BJ (cell line): ENCODE measurements around the gene GUCY2F. TPM values are rescaled to one million over a fixed set of nuclear protein-coding genes. Genes with fewer than 3 reads are reported as not detected.

Experiments
- CTCF ChIA-PET: fragments of 350-600 bp; formaldehyde crosslinking; extraction: SDS; loops from one replicate; lab custom pipeline; 2021; ENCODE audit warnings: antibody characterized with exemption, inconsistent platforms; lab: Yijun Ruan, JAX
- POLR2A ChIA-PET: fragments of 300-600 bp; sonication (Branson Sonifier 250); formaldehyde crosslinking; extraction: SDS; loops from one replicate; lab custom pipeline; 2021; ENCODE audit warnings: antibody characterized with exemption; lab: Charles Lee
- DNase-seq: peaks from one replicate; pipeline ENCODE4 v3.0.0-alpha.2; 2011; ENCODE audit warnings: low read depth
- H3K27me3 ChIP-seq: 2 replicates; pipeline ENCODE4 v1.6.0; 2011; ENCODE audit warnings: low read length; ENCODE audit not compliant: control insufficient read depth, insufficient read depth
- H3K36me3 ChIP-seq: 2 replicates; pipeline ENCODE4 v1.5.1; 2011; ENCODE audit warnings: low read length; ENCODE audit not compliant: control insufficient read depth, insufficient read depth
- H3K4me3 ChIP-seq: 2 replicates; pipeline ENCODE4 v1.5.1; 2011; ENCODE audit warnings: low read depth, mild to moderate bottlenecking, control low read depth, low read length
- CTCF ChIP-seq: IDR thresholded peaks from 2 replicates; pipeline ENCODE4 v1.5.1; 2011; ENCODE audit warnings: low read depth, mild to moderate bottlenecking, control low read depth, inconsistent platforms, low read length, moderate library complexity; ENCODE audit not compliant: insufficient read depth
- polyA plus RNA-seq: library from polyadenylated mRNA; depleted of rRNA; stranded (reverse); fragments of >200 nt; gene quantifications from 2 replicates; pipeline ENCODE4 v1.2.3, GENCODE V29; 2011

GUCY2F gene
- polyA plus RNA-seq, 1 experiment: not detected

GRCh38 chrX:109398833-109399232 is 83.1 kb downstream of the GUCY2F start:
- no peak overlapping the region for H3K4me3 ChIP-seq
- no peak for TF ChIP-seq CTCF
- no peaks in the 10 kb centered on the region for H3K27me3 ChIP-seq
- ChIA-PET CTCF (no interaction called here), POLR2A (no interaction called here)
- no peaks in the 10 kb centered on the region for H3K36me3 ChIP-seq
- no peak for DNase-seq

- H3K27me3 ChIP-seq: no peaks in the 10 kb centered on the region
- H3K36me3 ChIP-seq: no peaks in the 10 kb centered on the region
- H3K4me3 ChIP-seq: no peak overlapping the region
- no peak for DNase-seq
- TF ChIP-seq CTCF: no peak
- POLR2A ChIA-PET: no interaction called here
- CTCF ChIA-PET: no interaction called here
These were observed 83.8 kb downstream of the GUCY2F start for GRCh38 chrX:109398061-109398460.

- Histone ChIP-seq H3K4me3 (no peak overlapping the region), H3K27me3 (no peaks in the 10 kb centered on the region), H3K36me3 (no peaks in the 10 kb centered on the region)
- CTCF ChIA-PET: no interaction called here
- POLR2A ChIA-PET: no interaction called here
- no peak for DNase-seq
- no peak for TF ChIP-seq CTCF
These were observed 88.0 kb downstream of the GUCY2F start for GRCh38 chrX:109393859-109394258.

- TF ChIP-seq CTCF: no peak
- Histone ChIP-seq H3K27me3 (no peaks in the 10 kb centered on the region), H3K36me3 (no peaks in the 10 kb centered on the region), H3K4me3 (no peak overlapping the region)
- ChIA-PET POLR2A (no interaction called here), CTCF (no interaction called here)
- no peak for DNase-seq
These were observed 89.0 kb downstream of the GUCY2F start for GRCh38 chrX:109392895-109393294.

- CTCF ChIA-PET: no interaction called here
- TF ChIP-seq CTCF: no peak
- POLR2A ChIA-PET: no interaction called here
- Histone ChIP-seq H3K36me3 (no peaks in the 10 kb centered on the region), H3K4me3 (no peak overlapping the region), H3K27me3 (no peaks in the 10 kb centered on the region)
- no peak for DNase-seq
These were observed 91.3 kb downstream of the GUCY2F start for GRCh38 chrX:109390556-109390955.
